ENCODE data around the gene SOX18. TPM values are rescaled to one million over a fixed set of nuclear protein-coding genes. Genes with fewer than 3 reads are reported as not detected.

The SOX18 gene
- total and polyA plus RNA-seq, 2 of the 8 experiments (the other 6 are each of a cell fraction or from before 2014, with no cell fraction given), result 0.09 TPM; not detected in 1

DNA sequence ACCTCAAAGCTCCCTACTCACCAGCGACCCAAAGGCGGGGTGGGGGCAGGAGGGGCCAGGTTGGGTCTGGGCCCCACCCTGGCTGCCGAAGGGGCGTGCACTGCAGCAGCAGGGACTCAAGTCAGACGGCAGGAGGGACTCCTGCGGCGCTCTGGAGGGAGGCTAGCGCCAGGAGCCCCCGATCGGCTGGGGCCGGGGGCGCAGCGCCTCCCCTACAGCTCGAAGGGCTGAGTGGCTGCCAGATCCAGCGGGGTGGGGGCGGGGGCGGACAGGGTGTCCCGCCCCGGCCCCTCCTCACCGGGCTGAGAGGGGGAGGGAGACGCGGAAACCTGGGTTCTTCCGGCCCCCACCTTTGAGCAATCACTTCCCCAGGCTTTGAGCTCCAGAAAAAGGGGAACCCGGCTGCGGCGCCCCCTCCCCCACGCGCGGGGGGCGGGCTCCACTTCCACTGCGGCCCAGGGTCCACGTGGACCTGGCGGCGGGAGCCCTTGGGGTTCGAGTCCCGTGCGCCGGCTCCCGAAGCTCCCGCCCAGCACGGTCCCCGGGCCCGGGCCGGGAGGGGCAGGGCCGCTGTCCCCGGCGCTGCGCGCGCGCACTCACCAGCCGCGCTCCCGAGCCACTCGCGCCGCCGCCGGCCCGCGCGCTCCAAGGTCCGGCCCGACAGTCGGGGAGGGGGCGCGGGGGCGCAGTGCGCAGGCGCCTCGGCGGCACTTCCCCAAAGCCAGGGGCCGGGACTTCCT, 30.0 kb upstream of the SOX18 start, which contains the start of gene RGS19 (continued):
- TF ChIP-seq SIN3A (conservative IDR thresholded peaks at IDR 0.05 in 1 of 2, IDR thresholded peaks at IDR 0.05 in 1 of 2; ENCODE audit: low read depth in 1 of 2, low read length in 2 of 2), result 0 out of 4 replicates have a peak, but pooled peaks of 1 of the 2 experiments have one; percentile 3
- TF ChIP-seq HDAC2 (IDR thresholded peaks at IDR 0.05; ENCODE audit: borderline replicate concordance in 1 of 2, low read depth in 2 of 2, low read length in 2 of 2), result peak in 1 of 2 experiments; percentile 71; a peak in 1 of 4 replicates
- TF ChIP-seq JUN (IDR thresholded peaks at IDR 0.05; ENCODE audit: low read depth, low read length), result no peak
- peak; percentile 36 for TF ChIP-seq ASH2L (IDR thresholded peaks at IDR 0.05; ENCODE audit: low read length)
- TF ChIP-seq BCL11A (IDR thresholded peaks at IDR 0.05; ENCODE audit: low read depth in 2 of 2, low read length in 2 of 2), result no peak
- no peak for TF ChIP-seq TBP (IDR thresholded peaks at IDR 0.05; ENCODE audit: low read depth, low read length)
- TF ChIP-seq SP2 (IDR thresholded peaks at IDR 0.05; ENCODE audit: low read length), result no peak
- TF ChIP-seq RFX5 (IDR thresholded peaks at IDR 0.05; ENCODE audit: borderline replicate concordance, low read depth, low read length), result no peak
- no peak for TF ChIP-seq TEAD4 (IDR thresholded peaks at IDR 0.05; ENCODE audit: low read depth, low read length)
- TF ChIP-seq SIX5 (IDR thresholded peaks at IDR 0.05; ENCODE audit: low read depth, low read length), result no peak
- TF ChIP-seq, protein P1, sequence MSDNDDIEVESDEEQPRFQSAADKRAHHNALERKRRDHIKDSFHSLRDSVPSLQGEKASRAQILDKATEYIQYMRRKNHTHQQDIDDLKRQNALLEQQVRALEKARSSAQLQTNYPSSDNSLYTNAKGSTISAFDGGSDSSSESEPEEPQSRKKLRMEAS (IDR thresholded peaks at IDR 0.05), result peak; percentile 37; the same call in 1 of the 2 replicates

All from H1 (cell line).